HL-60 (cell line): ENCODE results near the gene ALDH1L1.

Experiments used
- DNase-seq, 2 experiments: peaks; one replicate each; pipeline ENCODE4 v3.0.0-alpha.2; 2010 to 2020; ENCODE audit warnings: low read depth in 1 of 2, low spot score in 1 of 2
- H3K27ac ChIP-seq: fragments of 250-450 bp; sonication (Bioruptor Pico); replicated peaks from 2 replicates; pipeline ENCODE4 v1.5.1; 2020; ENCODE audit warnings: mild to moderate bottlenecking, moderate library complexity
- H3K27me3 ChIP-seq: fragments of 250-450 bp; sonication (Bioruptor Pico); 2 replicates; pipeline ENCODE4 v1.5.1; 2021; ENCODE audit warnings: mild to moderate bottlenecking, moderate library complexity; ENCODE audit not compliant: insufficient read depth, poor library complexity, severe bottlenecking
- H3K4me3 ChIP-seq: replicated peaks from 2 replicates; pipeline ENCODE4 v1.5.1; 2011; ENCODE audit warnings: mild to moderate bottlenecking, control low read depth, low read length; ENCODE audit not compliant: insufficient read depth
- CTCF ChIP-seq: IDR thresholded peaks from one replicate; pipeline ENCODE4 v1.5.1; 2011; ENCODE audit warnings: low read length, control low read depth, inconsistent platforms; ENCODE audit not compliant: insufficient read depth
- GABPA ChIP-seq: IDR thresholded peaks from 2 replicates; pipeline ENCODE4 v1.6.1; 2012; ENCODE audit warnings: low read depth
- POLR2AphosphoS5 ChIP-seq: IDR thresholded peaks from 2 replicates; pipeline ENCODE4 v1.6.1; 2012; ENCODE audit warnings: low read depth
- REST ChIP-seq: IDR thresholded peaks from 2 replicates; pipeline ENCODE4 v1.6.1; 2012; ENCODE audit warnings: low read depth; ENCODE audit not compliant: insufficient replicate concordance
- SPI1 ChIP-seq: IDR thresholded peaks from 2 replicates; pipeline ENCODE4 v1.6.1; 2012; ENCODE audit warnings: low read depth, mild to moderate bottlenecking, borderline replicate concordance

ALDH1L1 gene

GRCh38 chr3:126107957-126108675 lies 72.3 kb downstream of the ALDH1L1 start:
- Histone ChIP-seq H3K27ac (no peak overlapping the region), H3K27me3 (no peaks in the 10 kb centered on the region), H3K4me3 (no peak overlapping the region)
- DNase-seq: no peak
- TF ChIP-seq SPI1: no peak
- no peak for TF ChIP-seq GABPA
- TF ChIP-seq REST: no peak
- TF ChIP-seq POLR2AphosphoS5: no peak
- no peak for TF ChIP-seq CTCF

DNA sequence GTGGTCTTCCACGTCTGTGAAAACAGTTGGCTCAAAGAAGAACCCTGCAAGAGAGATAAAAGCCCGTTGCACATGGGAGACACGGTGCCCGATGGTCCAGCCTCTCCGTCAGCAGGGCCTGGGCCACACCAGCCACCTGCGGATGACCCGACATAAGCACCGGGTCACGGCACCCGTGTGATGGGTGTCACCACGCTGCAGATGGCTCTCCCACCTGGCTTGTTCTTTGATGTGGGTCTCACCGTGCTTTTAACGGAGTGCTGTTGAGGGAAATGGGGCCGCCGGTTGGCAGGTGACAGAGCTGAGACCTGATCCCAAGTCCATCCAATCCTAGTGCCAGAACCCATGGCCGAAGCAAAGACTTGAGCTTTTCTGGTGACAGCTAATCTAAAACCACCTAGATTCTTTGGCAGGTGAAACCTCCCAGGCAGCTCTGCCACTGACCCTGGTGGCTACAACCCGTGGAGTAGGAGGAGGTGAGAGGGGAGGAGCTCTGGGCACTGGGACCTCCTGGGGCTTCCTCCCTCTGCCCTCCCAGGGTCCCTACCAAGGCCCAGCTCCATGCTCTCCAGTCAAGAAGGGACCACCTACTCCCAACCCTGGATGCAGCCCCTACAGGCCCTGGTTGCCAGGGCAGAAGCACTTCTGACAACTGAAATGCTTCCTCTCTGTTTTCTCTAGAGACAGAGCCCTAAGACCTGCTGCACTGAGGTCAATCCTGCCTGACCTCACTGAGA lies 73.0 kb downstream of the ALDH1L1 start:
- H3K4me3 ChIP-seq: no peak overlapping the region
- no peaks in the 10 kb centered on the region for H3K27me3 ChIP-seq
- H3K27ac ChIP-seq: no peak overlapping the region
- TF ChIP-seq GABPA (no peak), SPI1 (no peak), REST (no peak), CTCF (no peak), POLR2AphosphoS5 (no peak)
- no peak for DNase-seq

GRCh38 chr3:126106336-126107202 lies 73.8 kb downstream of the ALDH1L1 start:
- TF ChIP-seq GABPA: no peak
- TF ChIP-seq CTCF: no peak
- TF ChIP-seq POLR2AphosphoS5: no peak
- no peak for TF ChIP-seq SPI1
- TF ChIP-seq REST: no peak
- no peak for DNase-seq
- Histone ChIP-seq H3K27ac (no peak overlapping the region), H3K4me3 (no peak overlapping the region), H3K27me3 (no peaks in the 10 kb centered on the region)
